GM19324 (cell line): ENCODE results near the gene ARID3A.
"Not testable (repeated sequence)": the region's sequence is repeated elsewhere in the genome, so short reads cannot be mapped to it uniquely, and the experiment has no call there.

Source experiments
- ATAC-seq: cut with Tn5 transposase; IDR thresholded peaks from one replicate; pipeline ENCODE4 v1.9.1; 2021; ENCODE audit warnings: mild to moderate bottlenecking, moderate library complexity; ENCODE audit not compliant: unreplicated experiment, low FRiP score

The ARID3A gene, protein sequence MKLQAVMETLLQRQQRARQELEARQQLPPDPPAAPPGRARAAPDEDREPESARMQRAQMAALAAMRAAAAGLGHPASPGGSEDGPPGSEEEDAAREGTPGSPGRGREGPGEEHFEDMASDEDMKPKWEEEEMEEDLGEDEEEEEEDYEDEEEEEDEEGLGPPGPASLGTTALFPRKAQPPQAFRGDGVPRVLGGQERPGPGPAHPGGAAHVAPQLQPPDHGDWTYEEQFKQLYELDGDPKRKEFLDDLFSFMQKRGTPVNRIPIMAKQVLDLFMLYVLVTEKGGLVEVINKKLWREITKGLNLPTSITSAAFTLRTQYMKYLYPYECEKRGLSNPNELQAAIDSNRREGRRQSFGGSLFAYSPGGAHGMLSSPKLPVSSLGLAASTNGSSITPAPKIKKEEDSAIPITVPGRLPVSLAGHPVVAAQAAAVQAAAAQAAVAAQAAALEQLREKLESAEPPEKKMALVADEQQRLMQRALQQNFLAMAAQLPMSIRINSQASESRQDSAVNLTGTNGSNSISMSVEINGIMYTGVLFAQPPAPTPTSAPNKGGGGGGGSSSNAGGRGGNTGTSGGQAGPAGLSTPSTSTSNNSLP

DNA sequence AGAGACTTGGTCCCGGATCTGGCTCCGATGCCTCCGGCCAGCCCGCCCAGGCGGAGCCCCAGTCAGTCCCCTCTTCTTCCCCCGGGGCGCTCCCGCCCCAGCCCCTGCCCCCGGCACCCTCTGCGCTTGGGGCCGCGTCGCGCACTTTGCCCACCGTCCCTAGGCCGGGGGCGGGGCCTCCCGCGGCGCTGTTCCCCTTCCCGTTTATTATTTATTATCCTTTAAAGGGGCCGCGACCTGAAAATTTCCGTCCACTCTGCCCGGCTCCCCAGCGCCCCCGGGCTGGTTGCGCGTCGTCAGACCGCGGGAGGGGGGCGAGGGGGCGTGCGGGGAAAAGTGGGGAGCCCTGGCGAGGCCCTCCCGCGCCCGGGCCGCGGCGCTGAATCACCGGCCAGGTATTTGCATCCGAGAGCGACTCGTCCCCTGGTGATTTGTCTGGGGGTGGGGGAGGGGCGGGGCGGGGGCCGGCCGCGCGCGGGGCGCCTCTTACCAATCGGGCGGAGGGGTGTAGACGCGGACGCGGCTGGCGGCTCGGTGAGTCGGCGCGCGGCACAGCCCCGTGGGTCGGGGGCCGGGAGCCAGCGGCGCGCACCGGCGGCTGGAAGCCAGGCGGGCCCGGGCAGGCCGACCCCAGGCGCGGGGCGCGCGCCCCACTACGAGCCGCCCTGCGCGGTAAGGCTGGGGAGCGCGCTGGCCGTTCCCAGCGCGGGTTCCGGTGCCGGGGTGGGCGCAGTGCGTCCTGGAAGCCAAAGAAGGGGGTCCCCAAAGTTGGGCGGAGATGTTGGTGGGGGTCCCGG lies at the start of gene ARID3A:
Gene ARID3A, plus strand, starts transcription at position 510 of the 797 bp plus-strand sequence. CDS start 3,494 bp downstream, outside the sequence.
- ATAC-seq, result peak; percentile 64

DNA sequence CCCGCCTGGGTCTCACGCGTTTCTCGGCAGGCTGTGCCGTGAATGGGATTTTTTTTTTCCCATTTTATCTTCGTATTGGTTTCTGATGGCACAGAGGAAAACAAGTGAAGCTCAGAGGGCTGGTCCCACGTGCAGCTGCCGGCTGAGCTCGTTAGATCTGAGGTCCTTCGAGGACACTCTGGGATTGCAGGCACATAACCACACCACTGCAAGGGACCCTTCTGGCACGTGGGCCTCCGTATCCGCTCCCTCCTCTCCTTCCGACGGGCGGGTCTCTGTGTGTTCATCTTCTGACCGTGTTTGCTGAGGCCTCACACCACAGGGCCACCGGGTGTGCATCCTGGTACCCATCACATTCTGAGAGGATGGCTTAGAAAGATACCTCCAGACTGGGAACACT lies 49.7 kb upstream of the ARID3A start:
- no peak for ATAC-seq

DNA sequence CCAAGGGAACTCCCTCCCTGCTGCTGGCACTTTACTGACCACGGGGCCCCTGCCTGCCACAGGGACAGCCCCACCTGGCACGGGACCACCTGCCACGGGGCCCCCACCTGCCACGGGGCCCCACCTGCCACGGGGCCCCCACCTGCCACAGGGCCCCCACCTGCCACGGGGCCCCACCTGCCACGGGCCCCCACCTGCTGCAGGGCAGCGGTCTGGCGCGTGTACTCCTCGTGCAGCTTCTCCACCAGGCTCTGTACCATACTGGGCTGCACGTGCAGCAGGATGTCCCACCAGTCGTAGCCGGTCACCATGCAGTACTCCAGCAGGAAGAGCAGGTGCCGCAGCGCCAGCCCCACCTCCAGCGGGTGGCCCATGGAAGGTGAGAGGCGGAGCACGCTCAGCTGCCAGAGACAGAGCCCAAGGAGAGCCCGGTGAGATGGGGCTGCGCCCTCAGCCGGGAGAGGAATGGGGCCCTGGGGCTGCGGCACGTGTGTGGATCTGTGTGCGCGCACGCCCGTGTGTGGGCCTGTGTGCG lies 49.0 kb upstream of the ARID3A start:
- no peak for ATAC-seq

DNA sequence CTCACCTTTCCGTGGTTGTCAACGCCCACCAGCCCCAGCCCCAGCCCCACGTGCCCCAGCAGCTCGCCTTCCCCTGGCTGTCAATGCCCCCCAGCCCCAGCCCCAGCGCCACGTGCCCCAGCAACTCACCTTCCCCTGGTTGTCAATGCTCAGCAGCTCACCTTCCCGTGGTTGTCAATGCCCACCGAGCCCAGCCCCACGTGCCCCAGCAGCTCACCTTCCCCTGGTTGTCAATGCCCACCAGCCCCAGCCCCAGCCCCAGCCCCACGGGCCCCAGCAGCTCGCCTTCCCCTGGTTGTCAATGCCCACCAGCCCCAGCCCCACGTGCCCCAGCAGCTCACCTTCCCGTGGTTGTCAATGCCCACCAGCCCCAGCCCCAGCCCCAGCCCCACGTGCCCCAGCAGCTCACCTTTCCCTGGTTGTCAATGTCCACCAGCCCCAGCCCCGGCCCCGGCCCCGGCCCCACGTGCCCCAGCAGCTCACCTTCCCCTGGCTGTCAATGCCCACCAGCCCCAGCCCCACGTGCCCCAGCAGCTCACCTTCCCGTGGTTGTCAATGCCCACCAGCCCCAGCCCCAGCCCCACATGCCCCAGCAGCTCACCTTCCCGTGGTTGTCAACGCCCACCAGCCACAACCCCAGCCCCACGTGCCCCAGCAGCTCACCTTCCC lies 47.7 kb upstream of the ARID3A start:
- ATAC-seq, result not testable (repeated sequence)

DNA sequence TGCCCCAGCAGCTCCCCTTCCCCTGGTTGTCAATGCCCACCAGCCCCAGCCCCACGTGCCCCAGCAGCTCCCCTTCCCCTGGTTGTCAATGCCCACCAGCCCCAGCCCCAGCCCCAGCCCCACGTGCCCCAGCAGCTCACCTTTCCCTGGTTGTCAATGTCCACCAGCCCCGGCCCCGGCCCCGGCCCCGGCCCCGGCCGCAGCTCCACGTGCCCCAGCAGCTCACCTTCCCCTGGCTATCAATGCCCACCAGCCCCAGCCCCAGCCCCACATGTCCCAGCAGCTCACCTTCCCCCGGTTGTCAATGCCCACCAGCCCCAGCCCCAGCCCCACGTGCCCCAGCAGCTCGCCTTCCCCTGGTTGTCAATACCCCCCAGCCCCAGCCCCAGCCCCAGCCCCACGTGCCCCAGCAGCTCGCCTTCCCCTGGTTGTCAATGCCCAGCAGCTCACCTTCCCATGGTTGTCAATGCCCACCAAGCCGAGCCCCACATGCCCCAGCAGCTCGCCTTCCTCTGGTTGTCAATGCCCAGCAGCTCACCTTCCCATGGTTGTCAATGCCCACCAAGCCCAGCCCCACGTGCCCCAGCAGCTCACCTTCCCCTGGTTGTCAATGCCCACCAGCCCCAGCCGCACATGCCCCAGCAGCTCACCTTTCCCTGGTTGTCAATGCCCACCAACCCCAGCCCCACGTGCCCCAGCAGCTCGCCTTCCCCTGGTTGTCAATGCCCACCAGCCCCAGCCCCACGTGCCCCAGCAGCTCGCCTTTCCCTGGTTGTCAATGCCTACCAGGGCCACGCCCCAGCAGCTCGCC lies 46.9 kb upstream of the ARID3A start:
- ATAC-seq, result not testable (repeated sequence)

DNA sequence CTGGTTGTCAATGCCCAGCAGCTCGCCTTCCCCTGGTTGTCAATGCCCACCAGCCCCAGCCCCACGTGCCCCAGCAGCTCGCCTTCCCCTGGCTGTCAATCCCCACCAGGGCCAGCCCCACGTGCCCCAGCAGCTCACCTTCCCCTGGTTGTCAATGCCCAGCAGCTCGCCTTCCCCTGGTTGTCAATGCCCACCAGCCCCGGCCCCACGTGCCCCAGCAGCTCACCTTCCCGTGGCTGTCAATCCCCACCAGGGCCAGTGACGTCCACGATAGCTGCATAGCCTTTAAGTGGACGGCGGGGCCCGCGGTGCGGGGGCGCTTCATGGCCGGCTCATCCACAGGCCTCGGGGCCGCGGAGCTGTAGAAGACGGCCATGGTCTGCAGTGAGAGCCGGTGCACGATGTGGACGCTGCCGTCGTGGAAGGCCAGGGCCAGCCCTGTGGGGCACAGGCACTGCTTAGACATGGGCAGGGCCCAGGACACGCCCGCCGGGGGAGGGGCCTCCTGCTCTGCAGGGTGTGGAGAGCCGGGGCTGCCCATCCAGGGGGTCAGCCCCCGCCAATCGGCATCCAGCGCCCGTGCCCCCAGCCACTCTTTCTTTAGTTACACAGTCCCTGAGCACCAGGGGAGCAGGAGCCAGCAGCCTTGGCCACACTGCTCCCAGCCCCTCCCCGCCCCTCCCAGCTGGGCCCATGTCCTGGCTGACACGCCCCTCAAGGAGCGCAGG lies 46.0 kb upstream of the ARID3A start:
- ATAC-seq, result no peak

DNA sequence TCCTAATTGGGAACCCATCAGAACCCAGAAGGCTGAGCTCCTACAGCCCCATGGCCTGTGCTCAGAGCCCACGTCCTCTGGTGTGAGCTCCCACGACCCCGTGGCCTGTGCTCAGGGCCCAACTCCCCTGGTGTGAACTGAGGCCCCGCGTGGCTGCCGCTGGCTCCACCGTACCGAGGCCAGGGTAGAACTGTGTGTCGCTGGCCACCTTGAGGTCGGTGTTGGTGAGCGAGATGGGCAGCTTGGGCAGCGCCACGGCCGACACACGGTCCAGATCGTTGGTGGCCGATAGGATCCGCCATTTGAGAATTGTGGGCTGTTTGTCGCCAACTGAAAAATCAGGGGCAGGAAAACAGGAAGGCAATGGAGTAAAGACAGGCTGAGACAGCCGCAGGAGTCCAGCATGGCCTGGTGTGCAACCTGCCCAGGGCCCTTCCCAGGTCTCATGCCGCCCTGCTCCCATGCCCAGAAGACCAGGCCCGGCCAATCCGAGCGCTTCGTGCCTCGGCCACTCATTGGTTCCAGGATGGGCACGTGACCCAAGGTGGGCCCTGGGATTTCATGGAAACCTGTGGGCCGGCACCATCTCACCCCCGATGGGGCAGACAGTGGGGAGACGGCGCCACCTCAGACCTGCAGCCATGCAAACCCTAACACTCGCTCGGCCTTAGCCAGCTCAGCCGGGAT lies 44.3 kb upstream of the ARID3A start:
- no peak for ATAC-seq

DNA sequence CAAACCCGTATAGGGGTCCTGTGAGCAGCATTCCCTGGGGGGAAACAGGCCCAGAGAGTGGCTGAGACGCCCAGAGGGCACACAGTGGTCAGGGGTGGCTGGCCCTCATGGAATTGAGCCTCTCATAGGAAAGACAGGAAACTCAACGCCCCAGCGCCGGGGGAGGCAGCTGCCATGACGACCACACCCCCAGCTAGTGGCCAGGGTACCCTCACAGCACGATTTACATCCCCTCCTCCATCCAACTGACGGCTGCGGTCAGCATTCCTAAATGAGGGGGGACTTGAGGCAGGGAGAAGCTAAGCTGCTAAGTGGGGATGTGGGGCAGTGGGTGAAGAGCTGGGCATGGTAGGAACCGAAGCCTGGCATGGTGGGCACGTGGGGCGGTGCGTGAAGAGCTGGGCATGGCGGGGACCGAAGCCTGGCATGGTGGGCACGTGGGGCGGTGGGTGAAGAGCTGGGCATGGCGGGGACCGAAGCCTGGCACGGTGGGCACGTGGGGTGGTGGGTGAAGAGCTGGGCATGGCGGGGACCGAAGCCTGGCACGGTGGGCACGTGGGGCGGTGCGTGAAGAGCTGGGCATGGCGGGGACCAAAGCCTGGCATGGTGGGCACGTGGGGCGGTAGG lies 42.9 kb upstream of the ARID3A start:
- no peak for ATAC-seq

DNA sequence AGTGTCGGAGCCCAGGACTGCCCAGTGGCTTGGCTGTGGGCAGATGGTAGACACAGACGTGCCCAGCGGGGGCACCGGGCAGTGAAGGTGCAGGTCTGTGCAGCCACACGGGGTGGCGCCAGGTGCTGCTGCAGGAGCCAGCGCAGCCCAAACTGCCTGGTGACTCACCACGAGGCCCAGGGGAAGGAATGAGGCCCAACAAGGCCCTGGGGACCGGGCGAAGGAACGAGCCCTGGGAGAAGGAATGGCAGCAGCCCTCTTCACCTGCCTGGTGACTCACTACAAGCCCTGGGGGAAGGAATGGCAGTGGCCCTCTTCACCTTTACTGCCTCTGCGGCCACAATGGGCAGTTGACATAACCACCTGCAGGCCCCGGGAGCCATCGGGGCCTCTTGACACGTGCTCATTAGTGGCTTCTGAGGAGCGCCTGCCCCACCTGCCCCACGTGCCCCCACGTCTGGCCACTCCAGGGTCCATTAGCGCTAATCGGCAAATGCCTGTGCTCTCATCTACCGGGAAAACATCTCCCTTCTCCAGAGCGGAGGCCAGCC lies 42.1 kb upstream of the ARID3A start:
- ATAC-seq, result no peak

DNA sequence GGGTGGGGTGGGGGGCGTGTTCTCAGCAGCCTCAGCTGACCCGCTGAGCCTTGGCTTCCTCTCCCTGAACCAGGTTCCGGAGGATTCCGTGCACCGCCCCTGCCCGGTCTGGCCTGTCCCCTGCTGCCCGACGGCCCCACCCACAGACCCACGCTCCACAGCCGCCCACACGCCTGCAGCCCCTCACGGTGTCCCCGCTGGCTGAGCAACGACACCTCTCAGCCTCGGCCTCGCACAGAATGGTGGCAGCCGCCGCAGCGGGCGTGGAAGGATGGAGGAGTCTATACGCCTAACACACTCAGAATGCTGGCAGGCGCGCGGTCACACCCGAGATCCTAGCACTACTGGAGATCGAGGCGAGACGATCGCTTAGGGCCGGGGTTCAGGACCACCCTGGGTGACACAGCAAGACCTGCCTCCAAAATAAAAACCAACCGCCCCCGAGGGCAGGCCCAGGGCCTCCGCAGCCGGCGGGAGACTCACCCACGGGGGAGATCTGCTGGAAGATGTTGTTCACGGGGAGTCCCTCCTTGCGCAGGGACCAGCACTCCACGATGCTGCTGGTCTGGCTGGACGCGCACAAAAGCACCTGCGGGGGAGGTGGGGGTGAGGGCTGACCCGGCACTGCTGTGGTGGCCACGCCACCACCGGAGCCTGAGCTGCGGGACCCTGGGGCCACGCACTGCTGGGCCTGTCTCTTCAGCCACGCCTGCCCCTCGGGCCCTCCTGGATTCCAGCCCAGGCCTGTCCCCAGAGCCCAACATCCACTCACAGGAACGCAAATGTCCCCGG lies 41.2 kb upstream of the ARID3A start:
- no peak for ATAC-seq

DNA sequence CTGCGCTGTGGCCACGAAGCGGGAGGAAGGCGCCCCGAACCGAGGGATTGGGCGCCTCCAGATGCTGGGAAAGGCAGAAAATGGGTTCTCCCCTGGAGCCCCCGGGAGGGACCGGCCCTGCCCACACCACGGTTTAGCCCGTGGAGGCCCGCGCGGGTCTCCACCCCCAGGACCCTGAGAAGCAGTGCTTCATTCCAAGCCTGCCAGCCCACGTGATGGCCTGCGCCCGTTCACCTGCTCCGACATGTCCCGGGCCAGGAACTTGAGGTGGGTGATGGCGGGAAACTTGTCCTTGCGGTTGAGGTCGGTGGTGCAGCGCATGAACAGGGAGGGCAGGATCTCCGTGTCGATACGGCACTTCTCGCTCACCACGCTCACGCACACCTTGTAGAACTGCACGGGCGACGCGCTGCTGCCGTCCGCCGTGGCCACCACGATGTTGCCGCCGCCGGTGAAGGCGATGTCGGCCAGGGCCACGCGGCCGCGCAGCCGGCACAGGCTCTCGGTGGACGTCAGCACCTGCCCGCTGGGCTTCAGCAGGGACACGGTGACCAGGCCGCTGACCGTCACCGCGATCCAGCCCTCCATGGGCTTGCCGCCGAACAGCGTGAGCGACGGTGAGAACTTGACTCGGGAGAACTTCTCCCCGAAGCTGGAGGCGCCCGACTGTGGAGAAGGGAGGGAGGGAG lies 40.2 kb upstream of the ARID3A start:
- ATAC-seq, result no peak

DNA sequence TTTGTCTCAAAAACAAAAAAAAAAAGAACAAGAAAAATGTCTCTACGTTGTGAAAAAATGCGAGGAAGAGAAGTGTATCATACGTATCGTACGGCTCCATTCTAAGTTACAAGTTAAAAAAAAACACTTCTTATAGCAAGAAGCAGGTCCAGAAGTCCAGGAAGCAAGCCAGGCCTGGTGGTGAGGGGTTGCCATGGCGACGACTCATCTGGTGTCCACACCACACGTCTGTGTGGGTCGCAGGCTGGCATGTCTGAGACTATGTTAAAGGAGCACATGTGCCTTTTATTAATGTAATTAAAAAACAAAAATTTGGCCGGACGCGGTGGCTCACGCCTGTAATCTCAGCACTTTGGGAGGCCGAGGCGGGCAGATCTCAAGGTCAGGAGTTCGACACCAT lies 38.8 kb upstream of the ARID3A start:
- ATAC-seq, result no peak

DNA sequence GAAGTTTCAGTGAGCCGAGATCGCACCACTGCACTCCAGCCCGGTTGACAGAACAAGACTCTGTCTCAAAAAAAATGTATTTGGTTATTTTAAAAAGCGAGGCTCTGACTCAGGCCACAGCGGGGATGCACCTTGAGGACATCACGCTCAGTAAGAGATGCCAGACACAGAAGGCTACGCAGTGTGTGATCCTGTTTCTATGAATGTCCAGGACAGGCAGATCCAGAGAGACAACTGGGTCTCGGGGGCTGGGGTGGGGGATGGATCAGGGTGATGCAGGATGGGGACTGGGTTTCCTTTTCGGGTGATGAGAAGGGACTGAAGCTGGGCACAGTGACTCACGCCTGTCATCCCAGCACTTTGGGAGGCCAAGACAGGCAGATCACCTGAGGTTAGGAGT lies 38.2 kb upstream of the ARID3A start:
- ATAC-seq, result no peak

DNA sequence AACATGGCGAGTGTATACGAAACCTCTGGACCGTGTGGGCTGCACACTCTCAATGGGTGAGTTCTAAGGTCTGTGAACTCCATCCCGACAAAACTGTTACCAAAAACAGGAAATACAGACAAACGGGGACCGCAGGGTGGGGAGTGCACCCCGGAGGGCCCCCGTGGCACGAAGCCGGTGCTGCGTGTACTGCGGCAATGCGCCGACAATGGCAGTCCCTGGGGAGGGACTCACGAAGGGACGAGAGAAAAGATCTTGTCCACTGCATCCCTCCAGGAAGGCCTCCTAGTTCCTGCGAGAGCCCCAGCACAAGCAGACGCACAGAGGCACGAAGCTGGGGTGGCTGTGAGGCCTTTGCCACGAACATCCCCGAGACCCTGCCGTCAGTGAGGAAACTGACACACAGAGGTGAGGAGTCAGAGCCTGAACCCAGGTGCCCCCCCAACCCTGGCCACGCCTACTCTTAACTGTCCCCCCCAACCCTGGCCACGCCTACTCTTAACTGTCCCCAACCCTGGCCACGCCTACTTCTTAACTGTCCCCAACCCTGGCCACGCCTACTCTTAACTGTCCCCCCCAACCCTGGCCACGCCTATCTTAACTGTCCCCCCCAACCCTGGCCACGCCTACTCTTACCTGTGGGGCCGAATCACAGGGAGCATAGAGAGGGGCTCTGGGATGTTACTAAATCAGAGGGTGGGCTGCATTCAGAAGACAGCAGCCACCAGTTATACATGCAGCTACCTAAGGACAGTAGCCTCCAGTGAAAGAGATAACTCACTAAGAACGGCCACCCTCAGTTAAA lies 37.1 kb upstream of the ARID3A start:
- no peak for ATAC-seq

DNA sequence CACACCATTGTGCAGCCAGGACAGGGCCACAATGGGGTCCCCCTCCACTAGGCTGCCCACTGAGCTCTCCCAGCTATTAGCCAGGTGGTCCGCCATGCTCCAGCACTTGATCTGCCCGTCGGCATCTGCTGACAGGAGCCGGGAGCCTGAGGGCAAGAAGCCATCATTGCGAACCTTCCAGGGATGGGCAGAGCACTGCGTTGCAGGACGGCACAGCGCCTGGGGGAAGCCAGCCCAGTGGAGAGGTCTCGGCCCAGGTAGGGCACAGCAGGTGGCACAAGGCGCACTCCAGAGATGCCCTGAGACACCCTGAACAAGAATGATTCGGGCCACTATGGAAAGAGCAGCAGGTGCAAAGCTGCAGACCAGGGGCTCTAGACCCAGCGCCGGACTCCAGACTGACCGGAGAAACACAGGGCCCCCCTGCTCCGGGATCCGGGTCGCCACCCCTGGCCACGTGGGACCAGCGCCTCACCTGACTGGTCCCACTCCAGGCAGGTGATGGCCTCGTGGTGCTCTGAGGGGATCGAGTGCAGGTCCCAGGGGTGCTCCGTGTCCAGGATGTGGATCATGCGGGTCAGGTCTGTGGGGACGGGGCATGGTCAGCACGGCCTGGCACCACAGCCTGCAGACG lies 36.1 kb upstream of the ARID3A start:
- no peak for ATAC-seq
